ENCODE results near the gene TMTC2. TPM values are rescaled to one million over a fixed set of nuclear protein-coding genes. Genes with fewer than 3 reads are reported as not detected.

The TMTC2 gene
- total RNA-seq, 1 donor from 2014 or later: 20.2 TPM

- H3K27ac Mint-ChIP-seq (ENCODE audit: unreplicated experiment): no peak overlapping the region
- H3K4me1 Mint-ChIP-seq (ENCODE audit: unreplicated experiment): no peaks in the 10 kb centered on the region
- H3K36me3 Mint-ChIP-seq (ENCODE audit: unreplicated experiment): peaks cover 10% of the 10 kb centered on the region
- no peaks in the 10 kb centered on the region for H3K9me3 Mint-ChIP-seq (ENCODE audit: unreplicated experiment)
- H3K4me3 Mint-ChIP-seq (ENCODE audit: unreplicated experiment): no peak overlapping the region
- no peak for TF ChIP-seq CTCF (IDR thresholded peaks at IDR 0.05)
- DNase-seq (ENCODE audit: extremely low spot score, unreplicated experiment): no peak
- no peaks in the 10 kb centered on the region for H3K27me3 Mint-ChIP-seq (ENCODE audit: unreplicated experiment)
Observed at GRCh38 chr12:83059107-83059506, 372.4 kb downstream of the TMTC2 start.

GRCh38 chr12:83065562-83065961 is 378.9 kb downstream of the TMTC2 start:
- Mint-ChIP-seq H3K27ac (ENCODE audit: unreplicated experiment) (no peak overlapping the region), H3K27me3 (ENCODE audit: unreplicated experiment) (no peaks in the 10 kb centered on the region), H3K4me3 (ENCODE audit: unreplicated experiment) (no peak overlapping the region), H3K9me3 (ENCODE audit: unreplicated experiment) (peaks cover 13% of the 10 kb centered on the region), H3K36me3 (ENCODE audit: unreplicated experiment) (peaks cover 8% of the 10 kb centered on the region), H3K4me1 (ENCODE audit: unreplicated experiment) (no peaks in the 10 kb centered on the region)
- no peak for DNase-seq (ENCODE audit: extremely low spot score, unreplicated experiment)
- no peak for TF ChIP-seq CTCF (IDR thresholded peaks at IDR 0.05)

DNA sequence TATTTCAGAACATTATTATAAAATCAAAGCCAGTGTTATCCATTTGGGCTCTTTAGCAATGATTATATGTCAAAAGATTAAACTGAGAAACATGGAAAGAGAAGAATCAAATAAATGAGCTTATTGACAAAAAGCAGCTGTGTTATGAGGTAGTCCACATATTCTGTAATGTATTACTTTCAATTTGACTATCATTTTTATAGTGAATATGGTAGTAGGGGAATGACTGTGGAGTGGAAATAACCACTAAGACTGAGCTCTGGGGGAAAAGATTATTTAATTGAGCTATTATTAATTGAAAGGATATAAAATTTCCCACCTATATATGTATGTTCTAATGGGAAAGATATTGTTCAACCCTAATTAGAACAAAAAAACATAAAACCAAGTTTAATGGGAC is 381.3 kb downstream of the TMTC2 start:
- H3K27me3 Mint-ChIP-seq (ENCODE audit: unreplicated experiment): no peaks in the 10 kb centered on the region
- no peak for DNase-seq (ENCODE audit: extremely low spot score, unreplicated experiment)
- H3K9me3 Mint-ChIP-seq (ENCODE audit: unreplicated experiment): peaks cover 28% of the 10 kb centered on the region
- TF ChIP-seq CTCF (IDR thresholded peaks at IDR 0.05): no peak
- no peak overlapping the region for H3K27ac Mint-ChIP-seq (ENCODE audit: unreplicated experiment)
- no peak overlapping the region for H3K4me3 Mint-ChIP-seq (ENCODE audit: unreplicated experiment)
- peaks cover 5% of the 10 kb centered on the region for H3K36me3 Mint-ChIP-seq (ENCODE audit: unreplicated experiment)
- no peaks in the 10 kb centered on the region for H3K4me1 Mint-ChIP-seq (ENCODE audit: unreplicated experiment)

DNA sequence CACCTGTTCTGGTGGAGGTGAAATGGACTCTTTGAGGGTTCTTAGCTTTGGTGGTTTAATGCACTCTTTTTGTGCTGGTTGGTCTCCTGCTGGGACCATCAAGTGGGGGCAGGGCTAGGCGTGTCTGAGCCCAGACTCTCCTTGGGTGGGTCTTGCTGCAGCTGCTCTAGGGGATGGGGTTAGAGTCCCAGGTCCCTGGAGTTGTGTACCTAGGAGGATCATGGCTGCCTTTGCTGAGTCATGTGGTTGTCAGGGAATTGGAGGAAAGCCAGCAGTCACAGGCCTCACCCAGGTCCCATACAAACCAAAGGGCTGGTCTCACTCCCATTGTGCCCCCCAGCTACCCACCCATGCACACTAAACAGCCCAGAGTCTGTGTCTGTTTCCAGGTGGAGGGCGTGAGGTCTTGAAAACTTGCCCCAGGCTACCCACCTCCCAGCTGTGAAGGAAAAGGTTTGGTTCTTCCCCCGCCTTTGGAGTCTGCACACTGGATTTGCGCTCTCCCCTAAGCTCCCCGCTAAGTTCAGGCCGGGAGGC is 387.7 kb downstream of the TMTC2 start:
- no peak for TF ChIP-seq CTCF (IDR thresholded peaks at IDR 0.05)
- H3K4me3 Mint-ChIP-seq (ENCODE audit: unreplicated experiment): no peak overlapping the region
- peaks cover 33% of the 10 kb centered on the region for H3K9me3 Mint-ChIP-seq (ENCODE audit: unreplicated experiment)
- no peak for DNase-seq (ENCODE audit: extremely low spot score, unreplicated experiment)
- no peaks in the 10 kb centered on the region for H3K27me3 Mint-ChIP-seq (ENCODE audit: unreplicated experiment)
- no peak overlapping the region for H3K27ac Mint-ChIP-seq (ENCODE audit: unreplicated experiment)
- H3K4me1 Mint-ChIP-seq (ENCODE audit: unreplicated experiment): no peaks in the 10 kb centered on the region
- H3K36me3 Mint-ChIP-seq (ENCODE audit: unreplicated experiment): peaks cover 11% of the 10 kb centered on the region

- H3K27me3 Mint-ChIP-seq (ENCODE audit: unreplicated experiment): no peaks in the 10 kb centered on the region
- no peak for TF ChIP-seq CTCF (IDR thresholded peaks at IDR 0.05)
- H3K36me3 Mint-ChIP-seq (ENCODE audit: unreplicated experiment): peaks cover 11% of the 10 kb centered on the region
- H3K27ac Mint-ChIP-seq (ENCODE audit: unreplicated experiment): no peak overlapping the region
- peaks cover 26% of the 10 kb centered on the region for H3K9me3 Mint-ChIP-seq (ENCODE audit: unreplicated experiment)
- no peak for DNase-seq (ENCODE audit: extremely low spot score, unreplicated experiment)
- H3K4me1 Mint-ChIP-seq (ENCODE audit: unreplicated experiment): no peaks in the 10 kb centered on the region
- no peak overlapping the region for H3K4me3 Mint-ChIP-seq (ENCODE audit: unreplicated experiment)
Observed at GRCh38 chr12:83075471-83075870, 388.8 kb downstream of the TMTC2 start.

All from osteocyte (in vitro differentiated cells).